ENCODE measurements around the gene C1QTNF7.

DNA sequence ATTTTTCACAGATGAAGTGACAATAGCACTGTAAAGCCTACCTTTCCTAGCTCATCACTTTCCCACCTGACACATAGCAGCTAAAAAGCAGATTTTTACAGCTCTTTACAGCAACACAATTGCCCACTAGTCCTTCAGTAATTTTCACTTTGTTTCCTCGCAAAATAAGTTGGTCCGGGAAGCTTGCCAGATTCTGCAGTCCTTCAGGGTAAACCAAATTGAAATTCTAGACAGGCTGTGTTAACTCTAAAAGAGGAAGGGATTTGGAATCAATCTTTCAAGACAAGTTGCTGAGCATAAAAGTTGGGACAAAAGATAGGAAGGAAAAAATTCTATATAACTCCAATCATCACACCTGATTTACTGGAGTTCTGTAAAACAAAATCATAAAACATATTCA is 8.7 kb downstream of the C1QTNF7 start:
- TF ChIP-seq GLIS3 (CRISPR knock-in tag; IDR thresholded peaks at IDR 0.05), result no peak
- TF ChIP-seq ZFP3 (CRISPR knock-in tag; IDR thresholded peaks at IDR 0.05), result no peak
- no peak for TF ChIP-seq OSR1 (CRISPR knock-in tag; IDR thresholded peaks at IDR 0.05)
- TF ChIP-seq, protein P1, sequence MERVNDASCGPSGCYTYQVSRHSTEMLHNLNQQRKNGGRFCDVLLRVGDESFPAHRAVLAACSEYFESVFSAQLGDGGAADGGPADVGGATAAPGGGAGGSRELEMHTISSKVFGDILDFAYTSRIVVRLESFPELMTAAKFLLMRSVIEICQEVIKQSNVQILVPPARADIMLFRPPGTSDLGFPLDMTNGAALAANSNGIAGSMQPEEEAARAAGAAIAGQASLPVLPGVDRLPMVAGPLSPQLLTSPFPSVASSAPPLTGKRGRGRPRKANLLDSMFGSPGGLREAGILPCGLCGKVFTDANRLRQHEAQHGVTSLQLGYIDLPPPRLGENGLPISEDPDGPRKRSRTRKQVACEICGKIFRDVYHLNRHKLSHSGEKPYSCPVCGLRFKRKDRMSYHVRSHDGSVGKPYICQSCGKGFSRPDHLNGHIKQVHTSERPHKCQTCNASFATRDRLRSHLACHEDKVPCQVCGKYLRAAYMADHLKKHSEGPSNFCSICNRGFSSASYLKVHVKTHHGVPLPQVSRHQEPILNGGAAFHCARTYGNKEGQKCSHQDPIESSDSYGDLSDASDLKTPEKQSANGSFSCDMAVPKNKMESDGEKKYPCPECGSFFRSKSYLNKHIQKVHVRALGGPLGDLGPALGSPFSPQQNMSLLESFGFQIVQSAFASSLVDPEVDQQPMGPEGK (CRISPR knock-in tag; IDR thresholded peaks at IDR 0.05; ENCODE audit: borderline replicate concordance), result no peak
- TF ChIP-seq, protein P2, sequence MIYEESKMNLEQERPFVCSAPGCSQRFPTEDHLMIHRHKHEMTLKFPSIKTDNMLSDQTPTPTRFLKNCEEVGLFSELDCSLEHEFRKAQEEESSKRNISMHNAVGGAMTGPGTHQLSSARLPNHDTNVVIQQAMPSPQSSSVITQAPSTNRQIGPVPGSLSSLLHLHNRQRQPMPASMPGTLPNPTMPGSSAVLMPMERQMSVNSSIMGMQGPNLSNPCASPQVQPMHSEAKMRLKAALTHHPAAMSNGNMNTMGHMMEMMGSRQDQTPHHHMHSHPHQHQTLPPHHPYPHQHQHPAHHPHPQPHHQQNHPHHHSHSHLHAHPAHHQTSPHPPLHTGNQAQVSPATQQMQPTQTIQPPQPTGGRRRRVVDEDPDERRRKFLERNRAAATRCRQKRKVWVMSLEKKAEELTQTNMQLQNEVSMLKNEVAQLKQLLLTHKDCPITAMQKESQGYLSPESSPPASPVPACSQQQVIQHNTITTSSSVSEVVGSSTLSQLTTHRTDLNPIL (CRISPR knock-in tag; IDR thresholded peaks at IDR 0.05; ENCODE audit: low read depth), result no peak
- TF ChIP-seq ISL1 (CRISPR knock-in tag; IDR thresholded peaks at IDR 0.05), result no peak
- TF ChIP-seq ZNF8 (CRISPR knock-in tag; IDR thresholded peaks at IDR 0.05), result no peak
- TF ChIP-seq ZFP30 (CRISPR knock-in tag; IDR thresholded peaks at IDR 0.05), result no peak
- no peak for TF ChIP-seq CSDC2 (CRISPR knock-in tag; IDR thresholded peaks at IDR 0.05)
- TF ChIP-seq PPARA (CRISPR knock-in tag; IDR thresholded peaks at IDR 0.05; ENCODE audit: borderline replicate concordance), result no peak
- TF ChIP-seq ARNTL (CRISPR knock-in tag; IDR thresholded peaks at IDR 0.05; ENCODE audit: borderline replicate concordance, low read depth), result no peak
- no peak for TF ChIP-seq RARB (CRISPR knock-in tag; IDR thresholded peaks at IDR 0.05)
- TF ChIP-seq, protein P3, sequence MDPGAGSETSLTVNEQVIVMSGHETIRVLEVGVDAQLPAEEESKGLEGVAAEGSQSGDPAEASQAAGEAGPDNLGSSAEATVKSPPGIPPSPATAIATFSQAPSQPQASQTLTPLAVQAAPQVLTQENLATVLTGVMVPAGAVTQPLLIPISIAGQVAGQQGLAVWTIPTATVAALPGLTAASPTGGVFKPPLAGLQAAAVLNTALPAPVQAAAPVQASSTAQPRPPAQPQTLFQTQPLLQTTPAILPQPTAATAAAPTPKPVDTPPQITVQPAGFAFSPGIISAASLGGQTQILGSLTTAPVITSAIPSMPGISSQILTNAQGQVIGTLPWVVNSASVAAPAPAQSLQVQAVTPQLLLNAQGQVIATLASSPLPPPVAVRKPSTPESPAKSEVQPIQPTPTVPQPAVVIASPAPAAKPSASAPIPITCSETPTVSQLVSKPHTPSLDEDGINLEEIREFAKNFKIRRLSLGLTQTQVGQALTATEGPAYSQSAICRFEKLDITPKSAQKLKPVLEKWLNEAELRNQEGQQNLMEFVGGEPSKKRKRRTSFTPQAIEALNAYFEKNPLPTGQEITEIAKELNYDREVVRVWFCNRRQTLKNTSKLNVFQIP (CRISPR knock-in tag; IDR thresholded peaks at IDR 0.05; ENCODE audit: borderline replicate concordance, low read depth), result no peak
- TF ChIP-seq, protein P4, sequence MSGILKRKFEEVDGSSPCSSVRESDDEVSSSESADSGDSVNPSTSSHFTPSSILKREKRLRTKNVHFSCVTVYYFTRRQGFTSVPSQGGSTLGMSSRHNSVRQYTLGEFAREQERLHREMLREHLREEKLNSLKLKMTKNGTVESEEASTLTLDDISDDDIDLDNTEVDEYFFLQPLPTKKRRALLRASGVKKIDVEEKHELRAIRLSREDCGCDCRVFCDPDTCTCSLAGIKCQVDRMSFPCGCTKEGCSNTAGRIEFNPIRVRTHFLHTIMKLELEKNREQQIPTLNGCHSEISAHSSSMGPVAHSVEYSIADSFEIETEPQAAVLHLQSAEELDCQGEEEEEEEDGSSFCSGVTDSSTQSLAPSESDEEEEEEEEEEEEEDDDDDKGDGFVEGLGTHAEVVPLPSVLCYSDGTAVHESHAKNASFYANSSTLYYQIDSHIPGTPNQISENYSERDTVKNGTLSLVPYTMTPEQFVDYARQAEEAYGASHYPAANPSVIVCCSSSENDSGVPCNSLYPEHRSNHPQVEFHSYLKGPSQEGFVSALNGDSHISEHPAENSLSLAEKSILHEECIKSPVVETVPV (CRISPR knock-in tag; IDR thresholded peaks at IDR 0.05), result no peak

Measured in SK-N-SH treated with all-trans-retinoic acid at 6 μM for 48 hours (cell line).